GM21619 (cell line): ENCODE data around the gene GREB1L.

Experiments
- ATAC-seq: cut with Tn5 transposase; IDR thresholded peaks from one replicate; pipeline ENCODE4 v1.9.1; 2021; ENCODE audit not compliant: unreplicated experiment

GREB1L gene

GRCh38 chr18:21548647-21549046 lies 306.6 kb downstream of the GREB1L start:
- no peak for ATAC-seq

GRCh38 chr18:21550510-21550970 lies 308.5 kb downstream of the GREB1L start:
- ATAC-seq, result no peak

GRCh38 chr18:21557607-21558253 lies 315.7 kb downstream of the GREB1L start:
- ATAC-seq, result no peak

GRCh38 chr18:21559195-21559594 lies 317.2 kb downstream of the GREB1L start:
- ATAC-seq, result no peak

GRCh38 chr18:21571772-21572171 lies 329.7 kb downstream of the GREB1L start:
- no peak for ATAC-seq
